Endothelial cell of umbilical vein (primary cell): Measurements from ENCODE around the gene KCNS3. TPM values are rescaled to one million over a fixed set of nuclear protein-coding genes. Genes with fewer than 3 reads are reported as not detected.

Source experiments
- BruUV-seq: library from RNA; stranded (reverse); fragments of 400-500 nt; replicated peaks from 2 replicates; lab custom pipeline; 2021; lab: Mats Ljungman, UMichigan
- CTCF ChIA-PET: fragments of 300-600, 350-600 bp; sonication (Branson Sonifier 250); formaldehyde crosslinking; loops from one replicate; lab custom pipeline; 2021; ENCODE audit warnings: antibody characterized with exemption, inconsistent platforms; lab: Charles Lee
- POLR2A ChIA-PET: fragments of 300-600, 350-600 bp; sonication (Branson Sonifier 250); formaldehyde crosslinking; loops from one replicate; lab custom pipeline; 2021; ENCODE audit warnings: antibody characterized with exemption, inconsistent platforms; lab: Charles Lee
- DNase-seq: peaks from one replicate; pipeline ENCODE4 v3.0.0-alpha.2; 2011; ENCODE audit warnings: low read depth, low spot score
- FAIRE-seq: peaks from 2 replicates; lab custom pipeline; 2011; peaks lifted over from hg19 to GRCh38; lab: Jason Lieb, UNC
- H2AFZ ChIP-seq: 2 replicates; pipeline ENCODE4 v1.6.0; 2012; ENCODE audit warnings: low read depth, low read length, control low read depth, inconsistent platforms
- H3K27ac ChIP-seq: 2 replicates; pipeline ENCODE4 v1.5.1; 2011; ENCODE audit warnings: low read depth, mild to moderate bottlenecking, control low read depth, low read length, moderate library complexity; ENCODE audit not compliant: insufficient read depth
- H3K27me3 ChIP-seq, 2 experiments: 2 replicates each; pipeline versions ENCODE4 v1.6.0 to v1.6.1; 2011; ENCODE audit warnings: low read length in 2 of 2, mixed read lengths in 1 of 2; ENCODE audit not compliant: control insufficient read depth in 2 of 2, insufficient read depth in 2 of 2
- H3K36me3 ChIP-seq, 2 experiments: 2 replicates in 1 of 2; 3 replicates in 1 of 2; pipeline ENCODE4 v1.5.1; 2011; ENCODE audit warnings: low read length in 2 of 2, mild to moderate bottlenecking in 1 of 2, moderate library complexity in 1 of 2; ENCODE audit not compliant: control insufficient read depth in 2 of 2, insufficient read depth in 2 of 2; ENCODE audit errors: extremely low read depth in 1 of 2
- H3K4me1 ChIP-seq: 3 replicates; pipeline ENCODE4 v1.5.1; 2011; ENCODE audit warnings: mild to moderate bottlenecking, low read length; ENCODE audit not compliant: control insufficient read depth, insufficient read depth; ENCODE audit errors: extremely low read depth
- H3K4me2 ChIP-seq: 2 replicates; pipeline ENCODE4 v1.6.1; 2011; ENCODE audit warnings: low read length, control low read depth, mixed read lengths; ENCODE audit not compliant: insufficient read depth
- H3K4me3 ChIP-seq, 3 experiments: fragments of 200-600 bp in 1 of 3; sonication (generic), shearing (Covaris generic) in 1 of 3; replicated peaks in 1 of 3; 2 replicates each; pipeline ENCODE4 v1.5.1; 2011 to 2016; ENCODE audit warnings: control low read depth in 3 of 3, low read length in 3 of 3, mild to moderate bottlenecking in 2 of 3, inconsistent platforms in 1 of 3, low read depth in 1 of 3, moderate library complexity in 1 of 3; ENCODE audit not compliant: insufficient read depth in 1 of 3
- H3K79me2 ChIP-seq: 2 replicates; pipeline ENCODE4 v1.6.0; 2012; ENCODE audit warnings: low read length, inconsistent platforms; ENCODE audit not compliant: control insufficient read depth, insufficient read depth
- H3K9ac ChIP-seq: replicated peaks from 2 replicates; pipeline ENCODE3; 2011; ENCODE audit warnings: low read length, control low read depth; ENCODE audit not compliant: insufficient read depth; ENCODE audit errors: extremely low read depth
- H3K9me1 ChIP-seq: replicated peaks from 3 replicates; pipeline ENCODE4 v1.6.0; 2011; ENCODE audit warnings: mild to moderate bottlenecking, low read length; ENCODE audit not compliant: control insufficient read depth, insufficient read depth; ENCODE audit errors: extremely low read depth
- H3K9me3 ChIP-seq: replicated peaks from 2 replicates; pipeline ENCODE4 v1.5.1; 2012; ENCODE audit warnings: low read length, inconsistent platforms; ENCODE audit not compliant: control insufficient read depth, insufficient read depth
- H4K20me1 ChIP-seq: replicated peaks from 2 replicates; pipeline ENCODE3; 2011; ENCODE audit warnings: mild to moderate bottlenecking, low read length; ENCODE audit not compliant: control insufficient read depth, insufficient read depth; ENCODE audit errors: extremely low read depth
- EZH2 ChIP-seq: IDR thresholded peaks from 2 replicates; pipeline ENCODE4 v1.6.1; 2012; ENCODE audit warnings: borderline replicate concordance, low read depth, mild to moderate bottlenecking, moderate library complexity, low read length, inconsistent platforms; ENCODE audit not compliant: severe bottlenecking
- JUN ChIP-seq: IDR thresholded peaks from 2 replicates; pipeline ENCODE4 v1.6.1; 2011; ENCODE audit warnings: borderline replicate concordance, low read depth; ENCODE audit not compliant: insufficient read length, insufficient read depth
- dilution Hi-C: fragments of 300-500 bp; cut with MboI; formaldehyde crosslinking; loops from one replicate; pipeline ENCODE4 v1.15.0; 2019; ENCODE audit warnings: low sequenced_read_pairs; ENCODE audit not compliant: extremely low pct_ligation_motif_present
- intact Hi-C: fragments of 100-400 bp; cut with micrococcal nuclease; formaldehyde crosslinking; loops from one replicate; pipeline ENCODE4 v1.10.0; 2022
- polyA plus RNA-seq, 4 experiments: library from polyadenylated mRNA; depleted of rRNA in 3 of 4; stranded (reverse) in 3 of 4; unstranded in 1 of 4; fragments of >200 nt; gene quantifications; 2 replicates each; pipeline versions ENCODE4 v1.2.1 to v1.2.3, GENCODE V29; 2011 to 2012; ENCODE audit warnings: missing spikeins in 1 of 4
- total RNA-seq: library from RNA; stranded (reverse); gene quantifications from 2 replicates; pipeline ENCODE4 v1.2.3, GENCODE V29; 2021
- TF ChIP-seq, protein P1 (sequence below), 2 donors: IDR thresholded peaks; 1 replicate in 1 of 2; 2 replicates in 1 of 2; pipeline ENCODE4 v1.5.1; 2011; ENCODE audit warnings: low read length in 2 of 2, mild to moderate bottlenecking in 2 of 2, moderate library complexity in 2 of 2, control low read depth in 1 of 2, inconsistent platforms in 1 of 2, low read depth in 1 of 2; ENCODE audit not compliant: insufficient read depth in 1 of 2; ENCODE audit errors: extremely low read depth in 1 of 2

Gene KCNS3
- total and polyA plus RNA-seq, 2 donors (not counting 3 experiments of a cell fraction or from before 2014, with no cell fraction given) = 0.75 to 2.4 TPM

DNA sequence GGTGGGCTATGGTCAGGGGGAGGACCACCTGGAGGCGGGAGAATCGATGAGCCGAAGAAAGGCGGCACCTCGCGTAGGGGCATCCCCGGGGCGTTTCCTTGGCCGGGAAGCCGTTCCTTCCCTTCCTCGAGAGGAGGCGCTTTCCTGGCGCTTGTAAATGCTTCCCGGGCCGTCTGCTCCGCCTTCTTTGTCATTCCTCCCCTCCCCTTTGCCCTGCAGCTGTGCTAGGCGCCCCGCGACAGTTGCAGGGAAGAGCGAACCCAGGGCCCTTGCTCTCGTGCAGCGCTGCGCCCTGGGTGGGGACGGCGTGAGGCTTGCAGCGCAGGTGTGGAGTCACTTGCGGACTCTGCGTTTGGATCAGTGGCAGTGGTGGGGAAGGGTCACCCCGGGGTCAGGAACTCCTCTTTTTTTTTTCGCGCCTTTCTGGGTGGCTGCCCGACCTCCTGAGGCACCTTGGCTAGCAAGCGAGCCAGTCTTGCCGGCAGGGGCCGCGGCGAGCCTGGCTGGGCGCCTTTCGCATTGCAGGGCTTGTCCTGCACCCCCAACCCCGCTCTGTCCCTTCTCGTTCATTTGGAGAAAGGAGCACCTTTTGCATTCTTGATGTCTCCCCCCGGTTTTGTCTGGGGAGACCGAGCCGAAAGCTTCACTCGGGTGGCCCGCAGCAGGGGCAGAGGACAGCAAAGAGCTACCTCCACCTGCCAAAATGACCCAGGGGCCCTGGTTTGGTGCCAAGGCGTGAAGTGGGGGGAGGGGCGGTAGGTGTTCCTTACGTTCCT, 858 bp downstream of the KCNS3 start:
- H2AFZ ChIP-seq = peak overlapping the region; percentile 43
- H3K36me3 ChIP-seq = no peaks in the 10 kb centered on the region
- no peaks in the 10 kb centered on the region for H4K20me1 ChIP-seq
- no peaks in the 10 kb centered on the region for H3K79me2 ChIP-seq
- no peak for FAIRE-seq
- peak overlapping the region; percentile 48 for H3K4me2 ChIP-seq
- H3K9ac ChIP-seq = no peak overlapping the region
- no peak overlapping the region for H3K27ac ChIP-seq
- no peaks in the 10 kb centered on the region for H3K9me3 ChIP-seq
- dilution Hi-C loops (no loop called here), intact Hi-C loops (loop anchor here (2.0 to 10.0 kb wide), 2 partner anchors 125 to 425 kb away; partner anchors contain the start of gene GEN1)
- H3K9me1 ChIP-seq = no peaks in the 10 kb centered on the region
- H3K4me1 ChIP-seq = peaks cover 4% of the 10 kb centered on the region
- TF ChIP-seq, protein P1, sequence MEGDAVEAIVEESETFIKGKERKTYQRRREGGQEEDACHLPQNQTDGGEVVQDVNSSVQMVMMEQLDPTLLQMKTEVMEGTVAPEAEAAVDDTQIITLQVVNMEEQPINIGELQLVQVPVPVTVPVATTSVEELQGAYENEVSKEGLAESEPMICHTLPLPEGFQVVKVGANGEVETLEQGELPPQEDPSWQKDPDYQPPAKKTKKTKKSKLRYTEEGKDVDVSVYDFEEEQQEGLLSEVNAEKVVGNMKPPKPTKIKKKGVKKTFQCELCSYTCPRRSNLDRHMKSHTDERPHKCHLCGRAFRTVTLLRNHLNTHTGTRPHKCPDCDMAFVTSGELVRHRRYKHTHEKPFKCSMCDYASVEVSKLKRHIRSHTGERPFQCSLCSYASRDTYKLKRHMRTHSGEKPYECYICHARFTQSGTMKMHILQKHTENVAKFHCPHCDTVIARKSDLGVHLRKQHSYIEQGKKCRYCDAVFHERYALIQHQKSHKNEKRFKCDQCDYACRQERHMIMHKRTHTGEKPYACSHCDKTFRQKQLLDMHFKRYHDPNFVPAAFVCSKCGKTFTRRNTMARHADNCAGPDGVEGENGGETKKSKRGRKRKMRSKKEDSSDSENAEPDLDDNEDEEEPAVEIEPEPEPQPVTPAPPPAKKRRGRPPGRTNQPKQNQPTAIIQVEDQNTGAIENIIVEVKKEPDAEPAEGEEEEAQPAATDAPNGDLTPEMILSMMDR (IDR thresholded peaks at IDR 0.05; ENCODE audit: extremely low read depth in 1 of 2, insufficient read depth in 1 of 2, low read depth in 1 of 2, low read length in 2 of 2) = peak in 1 of 2 donors; percentile 5
- peak; percentile 32 for TF ChIP-seq EZH2
- TF ChIP-seq JUN = no peak
- H3K27me3 ChIP-seq = peaks cover 21 to 50% of the 10 kb centered on the region in 2 experiments
- DNase-seq = peak; percentile 7
- no TSS peak for BruUV-seq
- peak overlapping the region in 2 of 3 experiments; percentile 6 to 43 for H3K4me3 ChIP-seq
- CTCF ChIA-PET = interaction anchor here (1.0 to 1.6 kb wide), 3 partner anchors 11 to 498 kb away, joined by 3 to 4 read pairs (median 4); no protein-coding TSS in a partner anchor
- POLR2A ChIA-PET = no interaction called here
